C4-2B (cell line): ENCODE measurements around the gene DTNA.
"Not testable (repeated sequence)": the region's sequence is repeated elsewhere in the genome, so short reads cannot be mapped to it uniquely, and the experiment has no call there.

Source experiments
- H3K27ac ChIP-seq: fragments of 450-650 bp; 2 replicates; pipeline ENCODE4 v1.5.1; 2017
- CTCF ChIP-seq: fragments of 450-650 bp; conservative IDR thresholded peaks from 2 replicates; pipeline ENCODE4 v1.5.1; 2017; ENCODE audit warnings: mild to moderate bottlenecking
- ZFX ChIP-seq: fragments of 450-650 bp; IDR thresholded peaks from 2 replicates; pipeline ENCODE4 v1.6.1; 2017

The DTNA gene

GRCh38 chr18:34901299-34901698 is 191.2 kb downstream of the DTNA start:
- H3K27ac ChIP-seq, result no peak overlapping the region
- no peak for TF ChIP-seq ZFX
- TF ChIP-seq CTCF, result no peak; the same call in 1 of the 2 replicates

GRCh38 chr18:34904994-34905393 is 194.9 kb downstream of the DTNA start:
- H3K27ac ChIP-seq, result no peak overlapping the region
- no peak for TF ChIP-seq ZFX
- no peak for TF ChIP-seq CTCF

GRCh38 chr18:34906985-34907384 is 196.9 kb downstream of the DTNA start:
- not testable (repeated sequence) for H3K27ac ChIP-seq

- no peak overlapping the region for H3K27ac ChIP-seq
- TF ChIP-seq ZFX (no peak), CTCF (no peak)
Measured at GRCh38 chr18:34909637-34910364, 199.7 kb downstream of the DTNA start.

GRCh38 chr18:34911081-34911480 is 201.0 kb downstream of the DTNA start:
- TF ChIP-seq CTCF (no peak), ZFX (no peak)

GRCh38 chr18:34911661-34912384 is 201.7 kb downstream of the DTNA start:
- no peak overlapping the region for H3K27ac ChIP-seq
- TF ChIP-seq CTCF (no peak), ZFX (no peak)

More at GRCh38 chr18:34911081-34911480, 201.0 kb downstream of the DTNA start:
- no peak overlapping the region for H3K27ac ChIP-seq

GRCh38 chr18:34913837-34914661 is 204.0 kb downstream of the DTNA start:
- H3K27ac ChIP-seq, result no peak overlapping the region
- no peak for TF ChIP-seq ZFX
- no peak for TF ChIP-seq CTCF
